Measurements from ENCODE around the gene ALDH3A1.

- TF ChIP-seq POLR2A (IDR thresholded peaks at IDR 0.05) (no peak), CTCF (IDR thresholded peaks at IDR 0.05) (no peak)
Observed at GRCh38 chr17:19796457-19796856, 48.4 kb upstream of the ALDH3A1 start.

Measured in right lobe of liver (tissue), 4 donors.